Left lung (tissue), 10 donors: ENCODE results near the gene EHBP1. TPM values are rescaled to one million over a fixed set of nuclear protein-coding genes. Genes with fewer than 3 reads are reported as not detected.

Experiments
- ATAC-seq: fragments of 200-7000 bp; cut with Tn5 transposase; one replicate; pipeline ENCODE4 v1.9.1; 2020; ENCODE audit warnings: moderate library complexity
- DNase-seq, 4 donors: peaks; one replicate each; pipeline ENCODE4 v3.0.0-alpha.2; 2013 to 2020
- H3K27ac ChIP-seq, 2 donors: fragments of 200-600 bp; sonication (generic) in 1 of 2; one replicate each; pipeline versions ENCODE4 v1.5.0 to v1.8.0; 2020 to 2021
- H3K27me3 ChIP-seq, 2 donors: fragments of 200-600 bp; sonication (generic) in 1 of 2; one replicate each; pipeline versions ENCODE4 v1.5.0 to v1.8.0; 2020 to 2021
- H3K36me3 ChIP-seq, 2 donors: fragments of 200-600 bp; sonication (generic) in 1 of 2; one replicate each; pipeline versions ENCODE4 v1.5.0 to v1.8.0; 2020 to 2021
- H3K4me1 ChIP-seq, 2 donors: fragments of 200-600 bp; one replicate each; pipeline ENCODE4 v1.8.0; 2021
- H3K4me3 ChIP-seq, 2 donors: fragments of 200-600 bp; sonication (generic) in 1 of 2; one replicate each; pipeline versions ENCODE4 v1.5.0 to v1.8.0; 2020 to 2021; ENCODE audit warnings: mild to moderate bottlenecking in 1 of 2
- H3K9me3 ChIP-seq, 2 donors: fragments of 200-600 bp; sonication (generic) in 1 of 2; one replicate each; pipeline versions ENCODE4 v1.5.0 to v1.8.0; 2020 to 2021
- intact Hi-C, 2 donors: fragments of 100-400 bp; cut with DNase I; formaldehyde crosslinking; loops; one replicate each; pipeline versions ENCODE4 v1.11.2 to v1.14.2; 2022
- polyA plus RNA-seq, 6 donors: library from polyadenylated mRNA; unstranded; fragments of 120-200 nt; gene quantifications; one replicate each; pipeline ENCODE4 v1.2.1, GENCODE V29; 2013; ENCODE audit not compliant: insufficient read length in 6 of 6
- total RNA-seq, 2 donors: library from RNA; stranded (reverse); fragmentation: NEBNext Ultra II Directional; extraction: Animal tissue kit (Norgen Biotek cat#: 25700); gene quantifications; one replicate each; pipeline ENCODE4 v1.2.1, GENCODE V29; 2021
- TF ChIP-seq, protein P1 (sequence below), 2 donors: fragments of 200-600 bp; sonication (generic) in 1 of 2; IDR thresholded peaks; one replicate each; pipeline versions ENCODE4 v1.5.0 to v1.8.0; 2021; ENCODE audit warnings: antibody characterized with exemption in 2 of 2
- donor health status: DM: no; HTN: yes; CAD: no.
- donor health status: DM: no; HTN: no; CAD: no.

The EHBP1 gene
- total and polyA plus RNA-seq, 8 donors: 35.4 to 48.9 (median 38.9) TPM

- H3K4me3 ChIP-seq: no peak overlapping the region
- H3K27ac ChIP-seq: no peak overlapping the region
- no peaks in the 10 kb centered on the region for H3K4me1 ChIP-seq
- H3K36me3 ChIP-seq: no peaks in the 10 kb centered on the region
- TF ChIP-seq, protein P1, sequence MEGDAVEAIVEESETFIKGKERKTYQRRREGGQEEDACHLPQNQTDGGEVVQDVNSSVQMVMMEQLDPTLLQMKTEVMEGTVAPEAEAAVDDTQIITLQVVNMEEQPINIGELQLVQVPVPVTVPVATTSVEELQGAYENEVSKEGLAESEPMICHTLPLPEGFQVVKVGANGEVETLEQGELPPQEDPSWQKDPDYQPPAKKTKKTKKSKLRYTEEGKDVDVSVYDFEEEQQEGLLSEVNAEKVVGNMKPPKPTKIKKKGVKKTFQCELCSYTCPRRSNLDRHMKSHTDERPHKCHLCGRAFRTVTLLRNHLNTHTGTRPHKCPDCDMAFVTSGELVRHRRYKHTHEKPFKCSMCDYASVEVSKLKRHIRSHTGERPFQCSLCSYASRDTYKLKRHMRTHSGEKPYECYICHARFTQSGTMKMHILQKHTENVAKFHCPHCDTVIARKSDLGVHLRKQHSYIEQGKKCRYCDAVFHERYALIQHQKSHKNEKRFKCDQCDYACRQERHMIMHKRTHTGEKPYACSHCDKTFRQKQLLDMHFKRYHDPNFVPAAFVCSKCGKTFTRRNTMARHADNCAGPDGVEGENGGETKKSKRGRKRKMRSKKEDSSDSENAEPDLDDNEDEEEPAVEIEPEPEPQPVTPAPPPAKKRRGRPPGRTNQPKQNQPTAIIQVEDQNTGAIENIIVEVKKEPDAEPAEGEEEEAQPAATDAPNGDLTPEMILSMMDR (IDR thresholded peaks at IDR 0.05): no peak
- H3K9me3 ChIP-seq: no peaks in the 10 kb centered on the region
- DNase-seq (peak in 1 of 4 donors; percentile 42), ATAC-seq (peak; percentile 92)
- intact Hi-C loops: no loop called here
- H3K27me3 ChIP-seq: no peaks in the 10 kb centered on the region
Observed at GRCh38 chr2:62787386-62787785, 81.9 kb downstream of the EHBP1 start.

- intact Hi-C loops: no loop called here
- Histone ChIP-seq H3K27me3 (no peaks in the 10 kb centered on the region), H3K36me3 (no peaks in the 10 kb centered on the region), H3K4me1 (no peaks in the 10 kb centered on the region), H3K4me3 (no peak overlapping the region), H3K27ac (no peak overlapping the region), H3K9me3 (no peaks in the 10 kb centered on the region)
- TF ChIP-seq, protein P1 (IDR thresholded peaks at IDR 0.05): no peak
- no peak for ATAC-seq
- no peak for DNase-seq
Observed at GRCh38 chr2:62789518-62789917, 84.0 kb downstream of the EHBP1 start.

- TF ChIP-seq, protein P1 (IDR thresholded peaks at IDR 0.05): no peak
- no peaks in the 10 kb centered on the region for H3K36me3 ChIP-seq
- H3K4me3 ChIP-seq: no peak overlapping the region
- H3K27me3 ChIP-seq: no peaks in the 10 kb centered on the region
- DNase-seq (no peak), ATAC-seq (no peak)
- intact Hi-C loops: no loop called here
- peaks cover 0 to 4% of the 10 kb centered on the region in 2 donors for H3K4me1 ChIP-seq
- H3K27ac ChIP-seq: no peak overlapping the region
- H3K9me3 ChIP-seq: no peaks in the 10 kb centered on the region
Observed at GRCh38 chr2:62789918-62790317, 84.4 kb downstream of the EHBP1 start.

GRCh38 chr2:62792408-62792807 is 86.9 kb downstream of the EHBP1 start:
- Histone ChIP-seq H3K4me3 (no peak overlapping the region), H3K27me3 (no peaks in the 10 kb centered on the region), H3K9me3 (no peaks in the 10 kb centered on the region), H3K4me1 (peaks cover 0 to 5% of the 10 kb centered on the region in 2 donors), H3K36me3 (no peaks in the 10 kb centered on the region), H3K27ac (no peak overlapping the region)
- intact Hi-C loops: no loop called here
- ATAC-seq (no peak), DNase-seq (no peak)
- TF ChIP-seq, protein P1 (IDR thresholded peaks at IDR 0.05): no peak

- H3K27ac ChIP-seq: no peak overlapping the region
- peaks cover 0 to 5% of the 10 kb centered on the region in 2 donors for H3K4me1 ChIP-seq
- intact Hi-C loops: no loop called here
- TF ChIP-seq, protein P1 (IDR thresholded peaks at IDR 0.05): no peak
- H3K27me3 ChIP-seq: no peaks in the 10 kb centered on the region
- H3K9me3 ChIP-seq: no peaks in the 10 kb centered on the region
- no peaks in the 10 kb centered on the region for H3K36me3 ChIP-seq
- ATAC-seq: no peak
- DNase-seq: no peak
- H3K4me3 ChIP-seq: no peak overlapping the region
Observed at GRCh38 chr2:62793213-62793612, 87.7 kb downstream of the EHBP1 start.
